Smooth muscle cell of the pulmonary artery (primary cell): ENCODE measurements around the gene TWSG1. TPM values are rescaled to one million over a fixed set of nuclear protein-coding genes. Genes with fewer than 3 reads are reported as not detected.

Experiments
- total RNA-seq: library from RNA; depleted of rRNA; stranded (reverse); fragments of >200 nt; gene quantifications from 2 replicates; pipeline ENCODE4 v1.2.3, GENCODE V29; 2014

TWSG1 gene
- total RNA-seq, result 148 and 152 TPM in 2 replicates

GRCh38 chr18:9334329-9334972, at the start of gene TWSG1:
TWSG1 (plus strand) TSS chr18:9334773; CDS start chr18:9337230, 2,457 bp downstream.

Other genes with a start within 250 kb of the TWSG1 start
- 71.7 and 72.1 TPM in 2 replicates for gene NDUFV2, start 232.1 kb upstream of the TWSG1 start, total RNA-seq
- gene ANKRD12, start 198.0 kb upstream of the TWSG1 start, total RNA-seq, result 40.9 and 41.1 TPM in 2 replicates
- 58.7 and 71.1 TPM in 2 replicates for gene RALBP1, start 140.7 kb downstream of the TWSG1 start, total RNA-seq